GM08714 (cell line): ENCODE data around the gene NCS1.

Experiments
- H3K4me3 ChIP-seq: fragments of 200-500 bp; sonication (Bioruptor generic); 2 replicates; pipeline ENCODE4 v1.5.1; 2014; ENCODE audit warnings: mild to moderate bottlenecking, low read length, inconsistent platforms
- ZNF274 ChIP-seq: IDR thresholded peaks from 2 replicates; pipeline ENCODE4 v1.6.1; 2012; ENCODE audit warnings: mild to moderate bottlenecking, low read depth, low read length

Gene NCS1

GRCh38 chr9:130237076-130237475 lies 64.9 kb downstream of the NCS1 start:
- no peak for TF ChIP-seq ZNF274
- H3K4me3 ChIP-seq: no peak overlapping the region

DNA sequence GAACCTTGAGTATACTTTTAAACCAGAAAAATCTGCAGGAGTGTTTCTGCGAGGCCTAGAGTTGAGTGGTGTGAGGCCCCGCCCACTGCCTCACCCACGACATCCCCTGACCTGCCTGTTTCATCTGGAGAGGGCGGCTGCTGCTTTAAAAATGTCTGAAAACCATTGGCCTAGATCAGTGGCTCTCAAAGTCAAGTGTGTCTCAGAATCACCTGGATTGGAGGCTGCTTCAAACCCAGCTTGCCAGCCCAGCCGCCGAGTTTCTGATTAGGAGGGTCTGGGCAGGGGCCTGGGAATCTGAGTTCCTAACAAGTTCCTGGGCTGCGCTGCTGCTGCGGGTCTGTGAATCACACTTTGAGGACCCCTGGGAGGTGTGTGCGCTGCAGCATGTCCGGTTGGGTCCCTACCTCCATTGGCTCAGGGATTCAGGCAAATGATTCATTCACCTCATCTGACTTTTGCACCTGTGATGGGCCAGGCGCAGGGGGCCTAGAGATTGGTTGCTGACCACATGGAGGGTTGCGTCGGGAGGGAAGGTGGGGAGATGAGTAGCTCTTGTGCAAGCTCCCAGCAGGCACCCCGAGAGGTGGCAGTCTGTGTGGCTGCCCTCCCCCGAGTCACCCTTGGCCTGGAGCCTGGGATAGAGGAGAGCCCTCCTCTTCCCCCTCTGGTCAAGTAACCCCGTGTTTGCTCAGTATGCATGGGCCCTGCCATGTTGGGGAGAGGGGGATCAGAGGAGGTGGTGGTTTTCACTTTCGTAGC lies 65.7 kb downstream of the NCS1 start:
- no peak for TF ChIP-seq ZNF274
- no peak overlapping the region for H3K4me3 ChIP-seq

GRCh38 chr9:130239363-130239695 lies 67.1 kb downstream of the NCS1 start:
- no peak overlapping the region for H3K4me3 ChIP-seq
- TF ChIP-seq ZNF274: no peak

GRCh38 chr9:130239741-130240241 lies 67.6 kb downstream of the NCS1 start:
- no peak for TF ChIP-seq ZNF274
- no peak overlapping the region for H3K4me3 ChIP-seq

- no peak for TF ChIP-seq ZNF274
- H3K4me3 ChIP-seq: no peak overlapping the region
Observed at GRCh38 chr9:130240410-130241197, 68.4 kb downstream of the NCS1 start.

DNA sequence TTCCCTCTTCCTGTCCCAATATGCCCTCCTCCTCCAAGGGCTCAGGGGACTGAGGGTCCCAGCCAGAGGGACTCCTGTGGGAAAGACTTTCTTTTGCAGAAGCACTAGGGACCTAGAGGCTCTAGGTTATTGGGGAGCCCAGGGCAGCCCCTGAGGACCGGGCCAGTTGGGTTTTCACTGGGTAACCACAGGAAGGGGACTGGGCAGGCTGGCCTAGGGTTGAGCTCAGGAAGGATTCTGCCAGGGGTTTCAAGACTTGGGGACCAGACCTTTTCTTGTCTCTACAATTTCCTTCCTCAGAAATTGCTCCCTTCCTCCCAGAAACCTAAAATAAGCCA lies 69.0 kb downstream of the NCS1 start:
- TF ChIP-seq ZNF274: no peak
- no peak overlapping the region for H3K4me3 ChIP-seq

DNA sequence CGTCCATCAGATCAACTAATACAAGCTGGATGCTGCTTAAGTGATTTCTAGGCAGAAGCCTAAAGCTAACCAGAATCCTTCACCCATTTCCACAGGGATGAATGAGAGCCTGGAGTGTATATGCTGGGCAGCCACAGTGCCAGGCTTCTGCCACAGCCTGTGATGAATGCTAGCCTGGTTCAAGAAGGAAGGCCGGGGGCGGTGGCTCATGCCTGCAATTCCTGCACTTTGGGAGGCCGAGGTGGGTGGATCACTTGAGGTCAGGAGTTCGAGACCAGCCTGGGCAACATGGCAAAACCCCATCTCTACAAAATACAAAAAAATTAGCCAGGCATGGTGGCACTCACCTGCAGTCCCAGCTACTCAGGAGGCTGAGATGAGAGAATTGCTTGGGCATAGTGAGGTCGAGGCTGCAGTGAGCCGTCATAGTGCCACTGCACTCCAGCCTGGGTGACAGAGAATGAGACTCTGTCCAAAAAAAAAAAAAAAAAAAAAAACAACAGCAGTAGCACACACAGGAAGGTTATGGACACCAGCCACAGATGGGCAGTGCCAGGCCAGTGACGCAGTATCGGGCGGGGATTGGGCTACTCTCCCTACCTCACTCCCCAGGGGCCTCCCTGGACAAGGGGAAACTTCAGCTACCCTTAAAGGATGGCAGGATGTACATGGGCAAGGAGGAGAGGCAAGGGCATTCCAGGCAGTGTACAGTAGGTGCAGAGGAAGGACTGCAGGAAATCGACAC lies 70.2 kb downstream of the NCS1 start:
- H3K4me3 ChIP-seq: no peak overlapping the region
- no peak for TF ChIP-seq ZNF274

DNA sequence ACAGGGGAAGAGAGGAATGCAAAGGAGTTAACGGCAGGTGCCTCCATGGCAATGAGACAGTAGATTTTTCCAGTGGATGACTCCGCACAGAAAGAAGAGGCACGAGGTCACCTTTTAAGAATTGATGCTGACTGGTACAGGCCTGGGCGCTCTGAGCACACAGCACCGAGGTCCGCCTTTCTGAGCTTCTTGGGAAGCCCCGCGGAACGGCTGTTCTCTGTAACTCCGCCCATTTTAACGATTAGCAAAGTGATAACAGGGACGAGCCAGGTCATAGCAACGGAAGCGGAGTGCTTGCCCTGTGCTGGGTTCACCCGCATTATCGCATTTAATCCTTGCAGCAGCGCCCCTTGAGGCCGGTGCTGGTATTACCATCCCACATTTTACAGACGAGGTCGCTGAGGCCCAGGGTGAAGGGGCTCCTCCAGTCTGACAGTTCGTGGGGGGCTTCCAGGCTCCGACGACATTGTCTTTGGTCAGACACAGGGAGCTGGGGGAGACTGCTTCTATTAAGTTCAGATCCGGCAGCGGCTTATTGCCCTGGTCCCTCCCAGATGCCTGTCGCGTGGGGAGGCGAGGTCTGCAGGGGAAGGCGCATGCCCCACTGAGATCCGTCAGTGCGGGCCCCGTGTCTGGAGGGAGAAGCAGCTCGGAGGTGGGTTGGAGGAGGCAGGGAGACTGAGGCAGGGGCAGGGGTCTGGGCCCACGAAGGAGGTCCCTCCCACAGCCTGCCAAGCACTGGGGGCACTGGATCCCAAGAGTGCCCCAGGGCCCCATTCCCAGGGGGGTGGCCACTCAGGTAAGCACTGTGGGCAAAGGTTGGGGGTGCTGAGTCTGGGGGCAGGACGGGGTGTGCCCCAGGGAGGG lies 71.0 kb downstream of the NCS1 start:
- TF ChIP-seq ZNF274: no peak

DNA sequence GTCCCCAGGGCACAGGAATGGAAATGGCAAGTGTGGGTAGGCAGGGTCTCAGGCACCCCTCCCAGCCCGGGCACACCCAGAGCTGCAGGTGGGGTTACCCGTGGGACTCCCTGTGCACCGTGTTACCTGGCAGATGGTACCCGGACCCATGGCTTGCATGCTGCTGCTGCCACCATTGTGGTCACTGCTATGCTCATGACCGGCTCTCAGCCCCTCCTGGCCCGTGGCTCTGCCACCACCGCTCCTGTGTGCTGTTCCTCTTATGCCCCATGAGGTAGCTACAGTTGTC lies 71.6 kb downstream of the NCS1 start:
- no peak for TF ChIP-seq ZNF274
- H3K4me3 ChIP-seq: no peak overlapping the region

More for the DNA sequence above, 71.0 kb downstream of the NCS1 start:
- no peak overlapping the region for H3K4me3 ChIP-seq

GRCh38 chr9:130244548-130245165 lies 72.5 kb downstream of the NCS1 start:
- no peak overlapping the region for H3K4me3 ChIP-seq
- no peak for TF ChIP-seq ZNF274

GRCh38 chr9:130245474-130245873 lies 73.3 kb downstream of the NCS1 start:
- no peak for TF ChIP-seq ZNF274
- H3K4me3 ChIP-seq: no peak overlapping the region

GRCh38 chr9:130246126-130246525 lies 73.9 kb downstream of the NCS1 start:
- no peak for TF ChIP-seq ZNF274
- H3K4me3 ChIP-seq: no peak overlapping the region

DNA sequence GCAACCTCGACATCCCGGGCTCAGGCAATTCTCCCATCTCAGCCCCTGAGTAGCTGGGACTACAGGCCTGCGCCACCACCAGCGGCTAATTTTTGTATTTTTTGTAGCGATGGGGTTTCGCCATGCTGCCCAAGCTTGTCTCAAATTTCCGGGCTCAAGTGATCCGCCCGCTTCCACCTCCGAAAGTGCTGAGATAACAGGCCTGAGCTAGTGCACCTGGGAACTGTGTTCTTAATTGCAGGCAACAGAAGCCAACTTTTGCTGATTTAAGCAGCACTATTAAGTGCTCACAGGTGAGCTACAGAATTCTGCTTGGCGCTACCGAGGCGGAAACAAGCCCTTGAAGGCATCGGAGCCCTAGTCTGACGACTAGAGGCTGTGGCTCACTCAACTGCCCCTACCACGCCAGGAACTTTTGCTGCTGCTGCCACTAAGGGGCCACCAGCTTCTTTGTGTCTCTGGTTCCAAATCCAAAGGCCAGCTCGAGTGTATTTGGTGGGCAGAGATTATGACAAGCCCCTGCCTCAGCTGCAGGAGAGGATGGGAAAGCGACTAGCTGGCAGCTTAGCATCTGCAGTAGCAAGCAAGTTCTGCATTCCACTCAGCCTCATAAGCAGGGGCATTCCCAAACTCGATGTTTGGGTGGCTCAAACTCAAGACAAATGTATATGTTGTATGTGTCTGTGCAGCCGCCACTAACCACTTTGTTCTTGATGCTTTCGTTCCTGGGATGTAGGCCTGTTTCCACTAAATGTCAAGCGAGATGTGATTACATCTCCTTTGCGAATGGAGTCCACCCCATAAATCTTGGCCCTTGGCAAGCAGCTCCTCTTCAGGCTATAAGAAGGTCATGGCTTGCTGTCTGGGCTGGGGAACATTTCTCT lies 82.8 kb downstream of the NCS1 start:
- TF ChIP-seq ZNF274: no peak
- no peak overlapping the region for H3K4me3 ChIP-seq
